ENCODE data around the gene CSHL1.
"Not testable (repeated sequence)": the region's sequence is repeated elsewhere in the genome, so short reads cannot be mapped to it uniquely, and the experiment has no call there.

CSHL1 gene

GRCh38 chr17:63918789-63919305, 7.8 kb upstream of the CSHL1 start, which contains the start of gene GH1:
Gene GH1, minus strand, starts transcription at chr17:63918839. Its CDS starts 63 bp downstream, at chr17:63918776.
- DNase-seq (ENCODE audit: low spot score), result not testable (repeated sequence)

- DNase-seq (ENCODE audit: low spot score), result no peak
These were observed 7.2 kb upstream of the CSHL1 start for GRCh38 chr17:63918305-63918704.

- DNase-seq (ENCODE audit: low spot score), result no peak
These were observed 6.6 kb upstream of the CSHL1 start for GRCh38 chr17:63917646-63918045.

- DNase-seq (ENCODE audit: low spot score), result not testable (repeated sequence)
These were observed 6.1 kb upstream of the CSHL1 start for GRCh38 chr17:63917206-63917605.

- DNase-seq (ENCODE audit: low spot score), result no peak
These were observed 5.6 kb upstream of the CSHL1 start for GRCh38 chr17:63916566-63917185.

GRCh38 chr17:63915753-63916152, 4.7 kb upstream of the CSHL1 start:
- not testable (repeated sequence) for DNase-seq (ENCODE audit: low spot score)

GRCh38 chr17:63914471-63914870, 3.4 kb upstream of the CSHL1 start:
- DNase-seq (ENCODE audit: low spot score), result no peak

GRCh38 chr17:63911657-63912100, 621 bp upstream of the CSHL1 start:
- peak; percentile 60 for DNase-seq (ENCODE audit: low spot score)

- DNase-seq (ENCODE audit: low spot score), result no peak
These were observed 962 bp downstream of the CSHL1 start for GRCh38 chr17:63910096-63910495.

- DNase-seq (ENCODE audit: low spot score), result not testable (repeated sequence)
These were observed 1.5 kb downstream of the CSHL1 start for GRCh38 chr17:63909586-63909985.

- not testable (repeated sequence) for DNase-seq (ENCODE audit: low spot score)
These were observed 3.8 kb downstream of the CSHL1 start for GRCh38 chr17:63907161-63907778.

- DNase-seq (ENCODE audit: low spot score), result not testable (repeated sequence)
These were observed 6.3 kb downstream of the CSHL1 start for GRCh38 chr17:63904796-63905195.

- DNase-seq (ENCODE audit: low spot score), result not testable (repeated sequence)
These were observed 7.3 kb downstream of the CSHL1 start for GRCh38 chr17:63903787-63904201.

GRCh38 chr17:63901971-63902370, 9.1 kb downstream of the CSHL1 start:
- not testable (repeated sequence) for DNase-seq (ENCODE audit: low spot score)

GRCh38 chr17:63898899-63899798, 11.9 kb downstream of the CSHL1 start:
- DNase-seq (ENCODE audit: low spot score), result not testable (repeated sequence)

- DNase-seq (ENCODE audit: low spot score), result not testable (repeated sequence)
These were observed 14.3 kb downstream of the CSHL1 start, which contains the start of gene CSH1 for GRCh38 chr17:63896524-63897354. Gene CSH1, minus strand, starts transcription at chr17:63896574. Its CDS starts 63 bp downstream, at chr17:63896511.

- not testable (repeated sequence) for DNase-seq (ENCODE audit: low spot score)
These were observed 16.2 kb downstream of the CSHL1 start for GRCh38 chr17:63894821-63895220.

GRCh38 chr17:63894021-63894420, 17.0 kb downstream of the CSHL1 start:
- DNase-seq (ENCODE audit: low spot score), result not testable (repeated sequence)

- not testable (repeated sequence) for DNase-seq (ENCODE audit: low spot score)
These were observed 18.6 kb downstream of the CSHL1 start for GRCh38 chr17:63892316-63893037.

GRCh38 chr17:63889026-63889848, 21.8 kb downstream of the CSHL1 start:
- peak; percentile 29 for DNase-seq (ENCODE audit: low spot score)
